Measurements from ENCODE around the gene DAP. TPM values are rescaled to one million over a fixed set of nuclear protein-coding genes. Genes with fewer than 3 reads are reported as not detected.

Gene DAP
- total RNA-seq, 1 donor from 2014 or later = 11.8 TPM

DNA sequence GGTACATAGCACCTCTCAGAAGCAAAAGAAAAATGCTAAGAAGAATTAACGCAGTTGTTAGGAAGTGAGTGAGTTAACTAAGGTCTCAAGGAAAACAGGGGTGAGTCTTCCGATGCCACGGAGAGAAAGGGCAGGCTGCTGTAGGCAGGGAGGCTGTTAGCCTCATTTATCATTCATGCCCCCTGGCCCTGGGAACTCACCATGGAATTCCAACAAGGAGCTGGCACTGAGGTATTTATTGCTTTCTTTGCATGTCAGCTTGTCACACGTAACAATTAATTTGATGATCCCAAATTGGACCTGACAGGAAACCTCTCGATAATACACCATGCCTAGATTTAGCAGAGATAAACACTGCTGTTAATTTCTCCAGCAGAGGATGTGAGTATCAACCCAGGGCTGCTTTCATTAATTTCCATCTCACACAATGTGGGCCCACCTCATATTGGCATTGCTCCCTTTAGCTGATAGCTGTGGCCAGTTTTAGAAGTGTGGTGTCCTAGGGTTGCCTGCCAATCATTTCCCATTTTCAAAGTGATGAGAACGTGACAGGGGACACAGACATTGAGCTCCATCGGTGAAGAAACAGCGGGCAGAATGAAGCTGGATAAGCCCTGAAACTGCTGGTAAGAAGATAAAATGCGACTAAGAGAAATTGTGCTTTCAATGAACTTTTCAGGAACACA lies 45.3 kb downstream of the DAP start:
- H3K36me3 ChIP-seq (ENCODE audit: control insufficient read depth, insufficient read depth, low read length) = no peaks in the 10 kb centered on the region
- FAIRE-seq = no peak

DNA sequence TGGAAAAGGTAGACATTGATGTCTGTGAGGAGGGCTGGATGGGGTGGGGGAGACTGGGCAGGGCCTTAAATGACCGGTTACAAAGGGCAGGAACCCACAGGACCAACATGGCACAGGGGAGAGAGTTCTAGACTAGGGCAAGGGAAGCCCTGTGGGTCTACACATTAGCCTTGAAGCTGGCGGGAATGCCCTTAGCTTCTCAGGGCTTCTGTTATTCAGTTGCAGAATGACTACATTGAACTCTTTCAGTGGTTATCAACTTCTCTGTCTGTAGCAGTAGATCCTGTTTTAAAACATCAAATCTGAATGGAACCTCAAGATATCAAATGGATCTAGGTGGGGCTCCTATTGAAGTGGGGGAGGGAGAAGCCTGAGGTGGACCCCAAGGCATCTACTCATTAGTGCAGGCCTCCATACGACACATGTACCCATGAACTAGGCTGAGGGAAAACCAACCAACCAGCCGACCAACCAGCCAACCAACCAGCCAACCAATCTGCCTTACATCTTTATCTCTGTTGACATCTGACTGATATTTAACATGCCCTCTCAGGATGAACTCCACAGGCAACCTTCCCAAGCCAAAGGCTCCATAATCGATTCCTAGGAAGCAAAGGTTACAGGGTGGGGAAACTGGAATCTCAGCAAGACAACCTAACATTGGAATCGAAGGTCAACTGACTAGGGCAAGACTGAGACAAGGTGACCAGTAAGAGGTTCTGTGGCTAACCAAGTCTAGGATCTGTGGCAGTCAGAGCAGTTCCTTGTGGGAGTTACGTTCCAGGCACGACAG lies 48.3 kb downstream of the DAP start:
- no peaks in the 10 kb centered on the region for H3K36me3 ChIP-seq (ENCODE audit: control insufficient read depth, insufficient read depth, low read length)
- TF ChIP-seq, protein P1, sequence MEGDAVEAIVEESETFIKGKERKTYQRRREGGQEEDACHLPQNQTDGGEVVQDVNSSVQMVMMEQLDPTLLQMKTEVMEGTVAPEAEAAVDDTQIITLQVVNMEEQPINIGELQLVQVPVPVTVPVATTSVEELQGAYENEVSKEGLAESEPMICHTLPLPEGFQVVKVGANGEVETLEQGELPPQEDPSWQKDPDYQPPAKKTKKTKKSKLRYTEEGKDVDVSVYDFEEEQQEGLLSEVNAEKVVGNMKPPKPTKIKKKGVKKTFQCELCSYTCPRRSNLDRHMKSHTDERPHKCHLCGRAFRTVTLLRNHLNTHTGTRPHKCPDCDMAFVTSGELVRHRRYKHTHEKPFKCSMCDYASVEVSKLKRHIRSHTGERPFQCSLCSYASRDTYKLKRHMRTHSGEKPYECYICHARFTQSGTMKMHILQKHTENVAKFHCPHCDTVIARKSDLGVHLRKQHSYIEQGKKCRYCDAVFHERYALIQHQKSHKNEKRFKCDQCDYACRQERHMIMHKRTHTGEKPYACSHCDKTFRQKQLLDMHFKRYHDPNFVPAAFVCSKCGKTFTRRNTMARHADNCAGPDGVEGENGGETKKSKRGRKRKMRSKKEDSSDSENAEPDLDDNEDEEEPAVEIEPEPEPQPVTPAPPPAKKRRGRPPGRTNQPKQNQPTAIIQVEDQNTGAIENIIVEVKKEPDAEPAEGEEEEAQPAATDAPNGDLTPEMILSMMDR (IDR thresholded peaks at IDR 0.05; ENCODE audit: insufficient read depth, low read length, severe bottlenecking) = no peak
- FAIRE-seq (no peak), DNase-seq (ENCODE audit: low read depth) (no peak)
- no peaks in the 10 kb centered on the region for H3K27me3 ChIP-seq (ENCODE audit: control insufficient read depth, insufficient read depth, low read length)
- no peak overlapping the region for H3K4me3 ChIP-seq (ENCODE audit: low read depth, low read length)

More for the DNA sequence above, 45.3 kb downstream of the DAP start:
- H3K27me3 ChIP-seq (ENCODE audit: control insufficient read depth, insufficient read depth, low read length) = no peaks in the 10 kb centered on the region
- TF ChIP-seq, protein P1 (IDR thresholded peaks at IDR 0.05; ENCODE audit: insufficient read depth, low read length, severe bottlenecking) = no peak
- no peak overlapping the region for H3K4me3 ChIP-seq (ENCODE audit: low read depth, low read length)
- DNase-seq (ENCODE audit: low read depth) = no peak

DNA sequence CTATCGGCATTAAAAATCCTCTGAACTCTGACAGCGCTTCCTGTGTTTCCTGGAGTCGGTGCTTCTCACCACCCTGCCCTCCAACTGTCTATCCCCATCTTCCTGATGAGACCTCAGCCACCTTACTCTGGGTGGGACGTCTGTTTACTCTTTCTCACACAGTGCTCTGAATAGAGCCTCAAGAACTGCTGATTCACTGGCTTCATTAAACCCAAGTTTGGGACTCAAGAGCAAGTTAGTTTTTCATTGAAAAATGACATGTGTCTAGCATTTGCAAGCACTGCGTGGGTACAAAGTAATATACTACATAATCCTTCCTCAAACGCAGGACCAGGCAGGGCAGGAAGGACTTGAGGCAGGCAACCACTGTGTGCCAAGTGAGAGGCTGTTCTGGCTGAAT lies 49.5 kb downstream of the DAP start:
- Histone ChIP-seq H3K4me3 (ENCODE audit: low read depth, low read length) (no peak overlapping the region), H3K27me3 (ENCODE audit: control insufficient read depth, insufficient read depth, low read length) (no peaks in the 10 kb centered on the region), H3K36me3 (ENCODE audit: control insufficient read depth, insufficient read depth, low read length) (no peaks in the 10 kb centered on the region)
- TF ChIP-seq, protein P1 (IDR thresholded peaks at IDR 0.05; ENCODE audit: insufficient read depth, low read length, severe bottlenecking) = no peak
- FAIRE-seq (no peak), DNase-seq (ENCODE audit: low read depth) (no peak)

DNA sequence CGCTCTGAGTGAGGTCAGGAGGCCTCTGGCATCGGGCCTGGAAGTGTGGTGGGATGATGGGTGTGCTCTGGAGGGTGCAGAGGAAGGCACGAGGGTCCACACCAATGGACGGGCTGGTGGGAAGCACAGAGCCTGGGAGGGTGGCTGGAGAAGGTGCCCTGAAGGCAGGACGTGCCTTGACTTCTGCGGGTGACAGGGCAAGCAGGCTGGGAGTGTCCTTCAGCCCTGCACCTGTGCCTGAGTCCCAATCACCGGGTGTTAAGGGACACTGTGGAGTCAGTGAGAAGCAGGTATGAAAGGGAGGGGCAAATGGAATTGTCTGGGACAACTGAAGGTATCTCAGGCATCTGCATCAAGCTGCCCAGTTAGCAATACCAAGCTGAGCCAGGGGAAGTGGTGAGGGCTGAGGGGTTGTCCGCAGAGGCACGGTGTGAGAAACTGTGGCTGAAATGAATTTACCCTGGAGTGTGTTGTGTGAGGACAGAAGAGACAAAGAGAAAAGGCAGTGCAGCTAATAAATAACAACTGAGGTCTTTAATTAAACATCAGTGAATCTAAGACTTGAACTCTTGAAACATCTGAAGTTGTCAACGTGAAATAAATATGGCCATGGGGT lies 50.4 kb downstream of the DAP start:
- Histone ChIP-seq H3K27me3 (ENCODE audit: control insufficient read depth, insufficient read depth, low read length) (no peaks in the 10 kb centered on the region), H3K36me3 (ENCODE audit: control insufficient read depth, insufficient read depth, low read length) (no peaks in the 10 kb centered on the region), H3K4me3 (ENCODE audit: low read depth, low read length) (no peak overlapping the region)
- DNase-seq (ENCODE audit: low read depth) = no peak
- no peak for FAIRE-seq
- TF ChIP-seq, protein P1 (IDR thresholded peaks at IDR 0.05; ENCODE audit: insufficient read depth, low read length, severe bottlenecking) = no peak

DNA sequence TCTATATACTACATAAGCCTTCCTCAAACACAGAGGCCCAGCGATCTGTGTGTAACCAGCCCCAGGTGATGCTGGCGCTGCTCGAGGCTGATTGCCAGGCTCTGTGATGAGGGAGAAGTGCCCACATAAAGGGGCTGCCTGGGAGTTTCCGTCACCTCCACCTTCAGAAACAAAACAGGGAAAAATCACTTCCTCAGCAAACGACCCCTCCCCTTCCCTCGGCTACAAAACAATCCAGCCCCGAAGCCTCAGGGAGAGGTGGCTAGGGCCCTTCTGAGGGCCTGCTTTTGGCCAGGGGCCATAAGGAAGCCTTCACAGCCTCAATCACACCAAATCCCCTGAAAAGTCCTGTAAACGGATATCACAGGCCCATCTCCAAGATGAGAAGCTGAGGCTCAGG lies 51.1 kb downstream of the DAP start:
- FAIRE-seq (no peak), DNase-seq (ENCODE audit: low read depth) (no peak)
- TF ChIP-seq, protein P1 (IDR thresholded peaks at IDR 0.05; ENCODE audit: insufficient read depth, low read length, severe bottlenecking) = no peak
- Histone ChIP-seq H3K27me3 (ENCODE audit: control insufficient read depth, insufficient read depth, low read length) (no peaks in the 10 kb centered on the region), H3K4me3 (ENCODE audit: low read depth, low read length) (no peak overlapping the region), H3K36me3 (ENCODE audit: control insufficient read depth, insufficient read depth, low read length) (no peaks in the 10 kb centered on the region)

Measured in bronchial epithelial cell (primary cell).